ENCODE data around the gene NR6A1.

The NR6A1 gene

DNA sequence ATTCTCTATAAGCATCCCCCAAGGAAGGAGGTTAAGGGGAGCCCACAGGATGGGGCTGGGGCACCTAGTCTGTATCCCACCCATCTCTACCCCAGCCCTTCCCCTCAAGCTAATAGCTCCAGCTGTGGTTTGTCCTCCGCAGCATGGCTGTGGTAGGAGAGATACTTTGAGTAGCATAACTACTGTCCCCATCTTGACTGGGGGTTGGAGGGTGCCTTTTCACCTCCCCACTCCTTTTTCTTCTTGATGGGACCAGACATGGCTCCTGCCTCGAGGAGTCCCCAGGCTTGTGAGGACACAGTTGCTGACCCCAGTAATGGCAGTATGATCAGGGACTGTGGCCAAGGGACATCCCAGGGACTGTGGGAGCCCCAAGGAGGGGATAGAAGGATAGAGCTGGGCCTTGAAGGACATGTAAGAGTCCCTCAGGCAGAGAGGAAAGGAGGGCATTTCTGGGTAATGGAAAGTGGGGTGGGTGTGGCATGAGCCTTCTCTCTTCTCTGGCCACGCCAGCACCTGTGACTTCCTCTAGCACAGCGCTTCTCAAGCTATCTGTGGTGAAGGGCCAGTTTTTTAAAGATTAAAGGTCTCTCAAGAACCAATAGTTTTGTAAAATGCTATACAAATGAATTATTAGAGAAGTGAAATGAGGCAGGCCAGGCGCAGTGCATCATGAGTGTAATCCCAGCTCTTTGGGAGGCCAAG is 19.8 kb upstream of the NR6A1 start:
- peaks cover 2% of the 10 kb centered on the region for H3K27me3 ChIP-seq (ENCODE audit: control insufficient read depth, insufficient read depth, low read length)
- H3K36me3 ChIP-seq (ENCODE audit: control insufficient read depth, insufficient read depth, low read length), result no peaks in the 10 kb centered on the region
- H3K9ac ChIP-seq (ENCODE audit: low read length), result no peak overlapping the region
- no peaks in the 10 kb centered on the region for H3K9me3 ChIP-seq (ENCODE audit: control insufficient read depth, low read length)
- no peak overlapping the region for H3K4me3 ChIP-seq (ENCODE audit: low read length)
- no peaks in the 10 kb centered on the region for H3K4me1 ChIP-seq (ENCODE audit: control insufficient read depth, insufficient read depth, low read length)

DNA sequence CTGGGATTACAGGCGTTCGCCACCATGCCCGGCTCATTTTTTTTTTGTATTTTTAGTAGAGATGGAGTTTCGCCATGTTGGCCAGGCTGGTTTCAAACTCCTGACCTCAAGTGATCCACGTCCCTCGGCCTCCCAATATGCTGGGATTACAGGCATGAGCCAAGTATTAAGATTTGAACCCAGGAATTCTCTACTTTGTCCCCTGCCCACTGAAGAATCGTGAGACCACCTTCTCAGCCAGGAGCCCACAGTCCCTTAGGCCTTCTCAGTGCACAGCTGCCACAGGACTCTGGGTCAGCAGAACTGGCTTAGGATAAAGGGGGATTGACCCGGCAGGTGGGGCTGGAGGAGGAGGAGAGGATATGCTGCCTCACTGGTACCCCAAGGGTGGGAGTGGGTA is 19.2 kb upstream of the NR6A1 start:
- Histone ChIP-seq H3K36me3 (ENCODE audit: control insufficient read depth, insufficient read depth, low read length) (no peaks in the 10 kb centered on the region), H3K4me1 (ENCODE audit: control insufficient read depth, insufficient read depth, low read length) (no peaks in the 10 kb centered on the region), H3K9ac (ENCODE audit: low read length) (no peak overlapping the region), H3K27me3 (ENCODE audit: control insufficient read depth, insufficient read depth, low read length) (no peaks in the 10 kb centered on the region), H3K4me3 (ENCODE audit: low read length) (no peak overlapping the region), H3K9me3 (ENCODE audit: control insufficient read depth, low read length) (no peaks in the 10 kb centered on the region)

DNA sequence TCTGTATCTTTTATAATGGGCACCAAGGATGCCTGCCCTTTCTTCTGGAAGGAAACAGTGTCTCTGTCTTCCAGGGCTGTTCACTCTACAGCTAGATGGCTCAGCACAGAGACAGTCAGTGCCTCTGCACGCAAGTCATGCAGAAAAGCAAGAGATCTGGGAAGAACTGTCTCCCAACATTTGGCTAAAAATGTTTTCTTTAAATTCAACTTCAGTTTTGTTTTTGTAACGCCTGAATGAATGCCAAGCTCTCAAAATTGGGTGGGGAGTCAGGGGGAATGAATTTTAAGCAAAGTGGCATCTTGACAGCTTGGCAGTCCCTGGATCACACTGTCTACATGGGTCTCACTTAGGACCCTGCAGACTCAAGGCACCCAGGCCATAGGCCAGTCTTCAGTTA is 18.4 kb upstream of the NR6A1 start:
- Histone ChIP-seq H3K4me3 (ENCODE audit: low read length) (no peak overlapping the region), H3K9ac (ENCODE audit: low read length) (no peak overlapping the region)

DNA sequence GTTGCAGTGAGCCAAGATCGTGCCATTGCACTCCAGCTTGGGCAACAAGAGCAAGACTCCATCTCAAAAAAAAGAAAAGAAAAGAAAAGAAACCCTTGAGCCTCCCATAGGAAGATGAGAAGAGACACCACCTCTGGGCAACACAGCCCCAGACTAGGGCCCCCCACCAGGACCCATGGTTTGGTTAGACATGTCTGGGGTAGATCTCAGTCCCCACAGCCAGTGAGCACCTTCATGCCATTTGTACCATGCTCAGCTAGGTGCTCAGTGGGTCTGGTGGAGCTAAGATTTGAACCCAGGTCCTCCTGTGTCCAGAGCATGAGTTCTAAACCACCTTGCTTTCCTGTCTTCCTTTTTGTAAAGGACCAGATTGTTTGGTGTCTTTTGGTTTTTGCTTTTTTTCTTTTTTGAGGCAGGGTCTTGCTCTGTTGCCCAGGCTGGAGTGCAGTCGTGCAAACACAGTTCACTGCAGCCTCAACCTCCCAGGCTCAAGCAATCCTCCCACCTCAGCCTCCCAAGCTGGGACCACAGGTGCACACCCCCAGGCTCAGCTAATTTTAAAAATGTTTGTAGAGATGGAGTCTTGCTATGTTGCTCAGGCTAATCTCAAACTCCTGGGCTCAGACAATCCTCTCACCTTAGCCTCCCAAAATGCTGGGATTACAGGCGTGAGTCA is 17.6 kb upstream of the NR6A1 start:
- no peaks in the 10 kb centered on the region for H3K36me3 ChIP-seq (ENCODE audit: control insufficient read depth, insufficient read depth, low read length)
- H3K9ac ChIP-seq (ENCODE audit: low read length), result no peak overlapping the region
- H3K27me3 ChIP-seq (ENCODE audit: control insufficient read depth, insufficient read depth, low read length), result no peaks in the 10 kb centered on the region
- no peaks in the 10 kb centered on the region for H3K9me3 ChIP-seq (ENCODE audit: control insufficient read depth, low read length)
- no peaks in the 10 kb centered on the region for H3K4me1 ChIP-seq (ENCODE audit: control insufficient read depth, insufficient read depth, low read length)
- no peak overlapping the region for H3K4me3 ChIP-seq (ENCODE audit: low read length)

More for the DNA sequence above, 18.4 kb upstream of the NR6A1 start:
- Histone ChIP-seq H3K27me3 (ENCODE audit: control insufficient read depth, insufficient read depth, low read length) (no peaks in the 10 kb centered on the region), H3K4me1 (ENCODE audit: control insufficient read depth, insufficient read depth, low read length) (no peaks in the 10 kb centered on the region), H3K36me3 (ENCODE audit: control insufficient read depth, insufficient read depth, low read length) (no peaks in the 10 kb centered on the region), H3K9me3 (ENCODE audit: control insufficient read depth, low read length) (no peaks in the 10 kb centered on the region)

DNA sequence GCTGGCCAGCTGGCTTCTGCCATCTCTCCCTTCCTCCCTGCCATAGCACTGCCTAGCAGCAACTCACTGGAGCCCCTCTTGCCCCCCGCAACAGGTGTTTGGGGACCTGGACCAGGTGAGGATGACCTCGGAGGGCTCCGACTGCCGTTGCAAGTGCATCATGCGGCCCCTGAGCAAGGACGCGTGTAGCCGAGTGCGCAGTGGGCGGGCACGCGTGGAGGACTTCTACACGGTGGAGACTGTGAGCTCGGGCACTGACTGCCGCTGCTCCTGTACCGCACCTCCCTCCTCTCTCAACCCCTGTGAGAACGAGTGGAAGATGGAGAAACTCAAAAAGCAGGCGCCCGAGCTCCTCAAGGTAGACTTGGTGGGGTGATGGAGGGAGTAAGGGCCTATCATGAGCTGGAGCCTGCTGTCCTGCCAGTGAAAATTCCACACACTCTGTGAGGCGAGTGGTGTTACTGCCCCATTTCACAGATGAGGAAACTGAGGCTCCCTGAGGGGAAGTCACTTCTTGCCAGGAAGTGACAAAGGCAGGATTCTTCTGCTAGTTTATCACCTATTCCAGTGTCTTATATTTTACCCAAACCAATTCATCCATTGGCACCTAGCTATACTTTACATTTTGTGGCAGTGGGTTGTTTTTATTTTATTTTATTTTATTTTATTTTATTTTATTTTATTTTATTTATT is 15.9 kb upstream of the NR6A1 start:
- Histone ChIP-seq H3K36me3 (ENCODE audit: control insufficient read depth, insufficient read depth, low read length) (no peaks in the 10 kb centered on the region), H3K9ac (ENCODE audit: low read length) (no peak overlapping the region), H3K4me1 (ENCODE audit: control insufficient read depth, insufficient read depth, low read length) (no peaks in the 10 kb centered on the region), H3K4me3 (ENCODE audit: low read length) (no peak overlapping the region), H3K9me3 (ENCODE audit: control insufficient read depth, low read length) (no peaks in the 10 kb centered on the region), H3K27me3 (ENCODE audit: control insufficient read depth, insufficient read depth, low read length) (no peaks in the 10 kb centered on the region)

DNA sequence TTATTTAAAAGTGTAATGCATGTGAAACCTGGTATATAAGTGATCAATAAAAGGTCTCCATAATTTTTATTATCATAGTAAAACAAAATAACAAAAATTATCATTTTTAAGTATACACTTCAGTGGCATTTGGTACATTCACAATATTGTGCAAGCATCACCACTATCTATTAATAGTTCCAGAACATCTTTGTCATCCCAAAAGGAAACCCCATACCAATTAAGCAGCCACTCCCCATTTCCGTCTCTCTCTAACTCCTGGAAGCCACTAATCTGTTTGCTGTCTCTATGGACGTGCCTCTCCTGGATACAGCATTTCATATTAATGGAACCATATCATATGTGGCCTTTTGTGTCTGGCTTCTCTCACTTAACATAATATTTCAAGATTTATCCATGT is 13.4 kb upstream of the NR6A1 start:
- no peaks in the 10 kb centered on the region for H3K4me1 ChIP-seq (ENCODE audit: control insufficient read depth, insufficient read depth, low read length)
- H3K36me3 ChIP-seq (ENCODE audit: control insufficient read depth, insufficient read depth, low read length), result no peaks in the 10 kb centered on the region
- H3K27me3 ChIP-seq (ENCODE audit: control insufficient read depth, insufficient read depth, low read length), result peaks cover 3% of the 10 kb centered on the region
- H3K9me3 ChIP-seq (ENCODE audit: control insufficient read depth, low read length), result no peaks in the 10 kb centered on the region
- H3K9ac ChIP-seq (ENCODE audit: low read length), result no peak overlapping the region
- H3K4me3 ChIP-seq (ENCODE audit: low read length), result no peak overlapping the region

DNA sequence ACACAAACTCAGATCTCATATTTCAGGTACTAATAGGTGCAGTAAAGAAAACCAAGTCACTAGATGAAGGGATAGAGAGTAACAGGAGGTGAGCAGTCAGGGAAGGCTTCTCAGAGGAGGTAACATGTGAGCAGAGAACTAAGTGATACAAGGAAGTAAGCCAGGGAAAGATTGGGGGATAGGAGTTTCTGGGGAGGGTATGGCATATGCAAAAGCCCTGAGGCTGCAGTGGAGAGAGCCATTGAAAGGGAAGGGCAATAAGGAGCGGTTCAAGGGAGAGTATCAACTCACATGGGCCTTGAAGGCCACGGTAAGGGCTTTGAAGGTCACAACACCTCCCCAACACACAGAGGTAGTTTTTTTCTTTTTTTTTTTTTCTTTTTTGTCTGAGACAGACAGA is 12.7 kb upstream of the NR6A1 start:
- H3K4me3 ChIP-seq (ENCODE audit: low read length), result no peak overlapping the region
- no peak overlapping the region for H3K9ac ChIP-seq (ENCODE audit: low read length)
- H3K9me3 ChIP-seq (ENCODE audit: control insufficient read depth, low read length), result no peaks in the 10 kb centered on the region
- no peaks in the 10 kb centered on the region for H3K4me1 ChIP-seq (ENCODE audit: control insufficient read depth, insufficient read depth, low read length)
- peaks cover 10% of the 10 kb centered on the region for H3K27me3 ChIP-seq (ENCODE audit: control insufficient read depth, insufficient read depth, low read length)
- H3K36me3 ChIP-seq (ENCODE audit: control insufficient read depth, insufficient read depth, low read length), result no peaks in the 10 kb centered on the region

DNA sequence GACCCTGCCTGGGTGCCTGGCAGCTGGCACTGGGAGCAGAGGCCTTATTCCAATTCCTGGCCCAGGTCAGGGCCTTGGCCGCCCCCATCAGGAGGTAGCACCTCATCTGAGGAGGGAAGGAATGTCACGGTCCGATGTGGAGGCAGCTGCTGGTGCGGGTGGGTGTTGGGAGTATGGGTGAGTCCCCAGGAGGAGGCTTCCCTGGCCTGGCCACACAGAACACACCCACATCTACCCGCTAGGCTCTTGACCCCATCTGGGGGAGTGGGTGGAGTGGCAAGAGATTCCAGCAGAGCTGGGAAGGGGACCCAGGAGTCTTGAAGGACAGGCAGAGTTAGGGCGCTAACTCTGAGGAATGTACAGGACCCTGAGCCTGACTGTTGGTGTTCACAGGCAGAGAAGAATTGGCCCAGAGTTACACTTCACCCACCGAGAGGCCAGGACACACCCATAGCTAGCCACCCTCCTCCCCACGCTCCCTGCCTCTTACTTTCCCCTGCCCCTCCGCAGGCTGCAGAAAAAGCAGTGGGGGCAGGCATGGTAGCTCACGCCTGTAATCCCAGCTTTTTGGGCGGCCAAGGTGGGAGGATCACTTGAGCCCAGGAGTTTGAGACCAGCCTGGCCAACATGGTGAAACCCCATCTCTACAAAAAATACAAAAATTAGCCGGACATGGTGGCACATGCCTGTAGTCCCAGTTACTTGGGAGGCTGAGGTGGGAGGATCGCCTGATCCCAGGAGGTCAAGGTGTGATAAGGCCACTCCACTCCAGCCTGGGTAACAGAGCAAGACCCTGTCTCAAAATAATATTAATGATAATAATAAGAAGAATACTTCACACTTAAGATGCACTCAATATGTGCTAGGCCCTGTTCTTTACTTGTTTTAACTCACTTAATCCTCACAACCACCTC is 11.8 kb upstream of the NR6A1 start:
- Histone ChIP-seq H3K27me3 (ENCODE audit: control insufficient read depth, insufficient read depth, low read length) (peaks cover 11% of the 10 kb centered on the region), H3K4me3 (ENCODE audit: low read length) (no peak overlapping the region), H3K9ac (ENCODE audit: low read length) (no peak overlapping the region), H3K36me3 (ENCODE audit: control insufficient read depth, insufficient read depth, low read length) (no peaks in the 10 kb centered on the region), H3K4me1 (ENCODE audit: control insufficient read depth, insufficient read depth, low read length) (no peaks in the 10 kb centered on the region), H3K9me3 (ENCODE audit: control insufficient read depth, low read length) (no peaks in the 10 kb centered on the region)

DNA sequence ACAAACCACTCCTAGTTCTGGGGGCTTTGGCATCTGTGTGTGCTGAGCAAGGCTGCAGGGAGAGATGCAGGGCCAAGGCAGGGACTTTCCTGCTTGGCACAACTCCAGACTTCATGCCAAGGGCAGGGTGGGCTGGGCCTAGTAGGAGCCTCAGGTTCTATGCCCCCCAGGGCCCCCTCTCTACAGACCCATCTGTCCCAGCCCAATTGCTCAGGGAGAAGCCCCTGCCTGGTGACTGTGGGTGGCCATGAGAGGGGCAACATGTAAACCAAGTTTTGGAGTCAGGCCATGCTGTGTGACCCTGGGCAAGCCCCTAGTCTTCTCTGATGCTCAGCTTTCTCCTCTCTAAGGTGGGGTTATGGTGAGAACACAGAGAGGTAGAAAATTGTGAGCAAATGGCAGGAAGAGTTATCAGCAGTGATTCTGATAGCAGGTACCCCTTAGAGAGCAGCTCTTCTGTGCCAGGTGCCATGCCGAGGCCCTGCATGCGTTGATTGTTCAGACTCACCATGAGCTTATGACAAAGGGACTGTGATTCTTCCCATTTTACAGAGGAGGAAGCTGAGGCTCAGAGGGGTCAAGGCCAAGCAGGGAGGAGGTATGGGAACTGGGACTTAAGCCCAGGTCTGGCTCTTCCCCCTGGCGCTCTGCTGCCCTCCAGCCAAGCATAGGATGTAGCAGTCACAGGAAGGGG is 11.0 kb upstream of the NR6A1 start:
- no peak overlapping the region for H3K9ac ChIP-seq (ENCODE audit: low read length)
- H3K4me1 ChIP-seq (ENCODE audit: control insufficient read depth, insufficient read depth, low read length), result no peaks in the 10 kb centered on the region
- H3K9me3 ChIP-seq (ENCODE audit: control insufficient read depth, low read length), result no peaks in the 10 kb centered on the region

DNA sequence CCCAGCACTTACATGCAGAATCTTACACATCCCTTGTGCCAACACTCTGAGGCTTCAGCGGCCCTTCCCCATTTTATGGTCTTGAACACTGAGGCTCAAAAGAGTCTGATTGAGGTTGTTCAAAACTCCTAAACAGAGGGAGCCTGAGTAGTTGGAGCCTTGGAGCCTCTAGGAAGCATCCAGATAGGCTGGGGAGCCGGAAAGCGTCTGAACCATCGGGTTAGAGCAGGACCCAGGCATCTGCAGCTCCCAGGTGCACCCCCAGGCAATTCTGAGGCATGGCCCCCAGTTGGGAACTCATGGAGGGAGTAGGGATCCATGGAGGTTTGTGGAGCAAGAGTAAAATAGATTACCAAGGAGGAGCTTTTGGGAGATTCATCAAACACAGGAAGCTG is 9.6 kb upstream of the NR6A1 start:
- peaks cover 31% of the 10 kb centered on the region for H3K27me3 ChIP-seq (ENCODE audit: control insufficient read depth, insufficient read depth, low read length)
- H3K4me3 ChIP-seq (ENCODE audit: low read length), result no peak overlapping the region
- peaks cover 4% of the 10 kb centered on the region for H3K4me1 ChIP-seq (ENCODE audit: control insufficient read depth, insufficient read depth, low read length)
- no peak overlapping the region for H3K9ac ChIP-seq (ENCODE audit: low read length)
- H3K9me3 ChIP-seq (ENCODE audit: control insufficient read depth, low read length), result no peaks in the 10 kb centered on the region
- no peaks in the 10 kb centered on the region for H3K36me3 ChIP-seq (ENCODE audit: control insufficient read depth, insufficient read depth, low read length)

More for the DNA sequence above, 11.0 kb upstream of the NR6A1 start:
- Histone ChIP-seq H3K4me3 (ENCODE audit: low read length) (no peak overlapping the region), H3K36me3 (ENCODE audit: control insufficient read depth, insufficient read depth, low read length) (no peaks in the 10 kb centered on the region), H3K27me3 (ENCODE audit: control insufficient read depth, insufficient read depth, low read length) (peaks cover 19% of the 10 kb centered on the region)

DNA sequence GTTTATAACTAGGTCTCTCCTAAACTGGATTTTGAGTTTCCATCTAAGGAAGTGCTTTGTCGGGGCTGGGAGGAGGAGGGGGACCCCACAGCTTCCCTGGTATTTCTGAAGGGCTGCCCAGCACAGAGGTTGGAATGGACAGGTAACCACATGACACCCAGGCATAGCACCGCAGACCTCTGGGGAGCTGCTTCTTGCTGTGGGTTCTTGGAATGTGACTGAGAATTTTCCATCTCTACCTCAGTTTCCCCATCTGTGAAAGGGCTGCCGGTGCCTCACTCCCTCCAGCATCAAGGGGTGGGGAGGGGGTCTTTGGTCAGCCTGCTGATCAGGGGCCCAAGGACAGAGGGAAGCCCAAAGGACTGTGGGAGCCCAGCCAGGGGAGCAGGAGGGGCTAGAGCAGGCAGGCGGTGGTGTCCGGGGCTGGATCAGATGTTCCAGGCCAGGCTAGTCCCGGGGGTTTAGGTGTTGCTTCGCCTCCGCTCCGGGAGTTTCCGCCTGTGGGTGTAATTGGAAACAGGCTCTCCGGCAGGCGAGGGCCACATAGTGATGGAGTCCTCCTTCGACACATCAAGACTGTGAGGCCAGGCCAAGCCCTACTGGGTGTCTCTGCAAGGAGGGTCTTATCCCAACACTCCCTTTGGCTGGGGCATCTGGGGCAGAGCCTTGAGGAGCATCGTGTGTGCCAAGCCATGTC is 9.1 kb upstream of the NR6A1 start:
- Histone ChIP-seq H3K4me3 (ENCODE audit: low read length) (no peak overlapping the region), H3K9me3 (ENCODE audit: control insufficient read depth, low read length) (no peaks in the 10 kb centered on the region), H3K9ac (ENCODE audit: low read length) (no peak overlapping the region), H3K4me1 (ENCODE audit: control insufficient read depth, insufficient read depth, low read length) (peaks cover 4% of the 10 kb centered on the region), H3K27me3 (ENCODE audit: control insufficient read depth, insufficient read depth, low read length) (peaks cover 34% of the 10 kb centered on the region), H3K36me3 (ENCODE audit: control insufficient read depth, insufficient read depth, low read length) (no peaks in the 10 kb centered on the region)

Data from mucosa of stomach (tissue), 1 donor.